Measurements from ENCODE around the gene TMEM132C. TPM values are rescaled to one million over a fixed set of nuclear protein-coding genes. Genes with fewer than 3 reads are reported as not detected.

TMEM132C gene
- polyA plus RNA-seq, 1 experiment: not detected

- no peak for DNase-seq (ENCODE audit: low read depth, low spot score)
- Histone ChIP-seq H3K27ac (ENCODE audit: low read depth, low read length) (no peak overlapping the region), H3K4me3 (ENCODE audit: low read depth, low read length) (no peak overlapping the region), H3K27me3 (ENCODE audit: control insufficient read depth, insufficient read depth, low read length) (no peaks in the 10 kb centered on the region), H3K9me3 (ENCODE audit: control insufficient read depth, insufficient read depth, low read length) (peaks cover 49% of the 10 kb centered on the region)
- no peak for TF ChIP-seq CTCF (IDR thresholded peaks at IDR 0.05; ENCODE audit: low read depth, low read length)
- ChIA-PET CTCF (no interaction called here), POLR2A (no interaction called here)
Measured at GRCh38 chr12:128564956-128565355, 298.0 kb downstream of the TMEM132C start.

DNA sequence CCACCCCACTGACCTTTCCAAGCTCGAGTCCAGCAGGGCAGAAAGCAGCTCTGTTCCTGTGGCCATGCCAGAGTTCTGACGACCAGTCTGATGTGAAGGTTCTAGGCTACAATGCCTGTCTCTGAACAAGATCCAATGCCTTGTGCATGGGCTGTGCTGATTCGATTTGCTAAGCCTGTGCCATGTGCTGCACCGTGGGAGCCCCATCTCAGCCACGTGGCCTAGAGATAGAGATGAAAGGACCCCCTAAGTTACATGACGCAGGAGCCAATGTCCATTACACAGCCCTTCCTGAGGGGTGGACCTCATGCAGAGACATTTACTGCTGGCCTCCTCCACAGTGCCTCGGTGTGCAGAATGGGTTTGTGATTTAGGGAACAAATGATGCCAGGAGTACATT lies 300.8 kb downstream of the TMEM132C start:
- Histone ChIP-seq H3K27ac (ENCODE audit: low read depth, low read length) (no peak overlapping the region), H3K4me3 (ENCODE audit: low read depth, low read length) (no peak overlapping the region), H3K9me3 (ENCODE audit: control insufficient read depth, insufficient read depth, low read length) (peaks cover 46% of the 10 kb centered on the region), H3K27me3 (ENCODE audit: control insufficient read depth, insufficient read depth, low read length) (no peaks in the 10 kb centered on the region)
- no peak for DNase-seq (ENCODE audit: low read depth, low spot score)
- ChIA-PET POLR2A (no interaction called here), CTCF (no interaction called here)
- no peak for TF ChIP-seq CTCF (IDR thresholded peaks at IDR 0.05; ENCODE audit: low read depth, low read length)

DNA sequence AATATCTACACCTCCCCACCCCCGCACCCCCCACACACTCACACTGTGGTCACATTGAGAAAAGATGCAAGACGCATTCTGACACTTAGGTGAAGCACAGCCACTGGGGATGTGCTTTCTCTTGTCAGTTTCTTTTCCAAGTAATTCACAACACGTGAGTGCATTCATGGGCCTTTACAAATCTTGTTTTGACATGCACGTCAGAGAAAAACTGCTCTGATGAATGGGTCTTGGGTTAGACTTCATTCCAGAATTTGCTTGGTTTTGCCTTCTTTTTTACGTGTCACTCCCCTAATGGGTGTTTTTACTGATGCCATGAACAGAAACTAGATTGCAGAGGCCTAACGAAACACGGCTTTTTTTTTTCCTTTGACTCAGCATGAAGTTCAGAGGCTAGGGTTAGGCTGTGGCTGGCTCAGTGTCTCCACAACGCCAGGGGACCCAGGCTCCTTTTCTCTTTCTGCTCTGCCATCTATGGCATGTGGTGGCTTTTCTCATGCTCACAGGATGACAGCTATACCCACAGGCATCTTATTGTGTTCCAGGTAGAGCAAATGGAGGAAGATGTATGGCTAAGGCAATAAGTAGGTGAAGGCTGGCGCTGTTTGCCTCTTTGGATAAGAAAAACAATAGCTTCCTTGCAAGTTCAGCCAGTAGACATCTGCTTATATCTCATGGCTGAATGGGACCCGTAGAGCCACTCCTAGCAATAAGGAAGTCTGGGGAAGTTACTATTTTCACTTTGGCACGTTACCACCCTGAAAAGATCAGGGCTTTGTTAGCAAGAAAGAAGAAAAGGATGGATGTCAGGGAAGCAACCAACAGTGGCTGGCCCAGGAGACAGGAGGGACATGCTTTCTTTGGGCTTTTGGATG lies 303.5 kb downstream of the TMEM132C start:
- POLR2A ChIA-PET: no interaction called here
- TF ChIP-seq CTCF (IDR thresholded peaks at IDR 0.05; ENCODE audit: low read depth, low read length): no peak

DNA sequence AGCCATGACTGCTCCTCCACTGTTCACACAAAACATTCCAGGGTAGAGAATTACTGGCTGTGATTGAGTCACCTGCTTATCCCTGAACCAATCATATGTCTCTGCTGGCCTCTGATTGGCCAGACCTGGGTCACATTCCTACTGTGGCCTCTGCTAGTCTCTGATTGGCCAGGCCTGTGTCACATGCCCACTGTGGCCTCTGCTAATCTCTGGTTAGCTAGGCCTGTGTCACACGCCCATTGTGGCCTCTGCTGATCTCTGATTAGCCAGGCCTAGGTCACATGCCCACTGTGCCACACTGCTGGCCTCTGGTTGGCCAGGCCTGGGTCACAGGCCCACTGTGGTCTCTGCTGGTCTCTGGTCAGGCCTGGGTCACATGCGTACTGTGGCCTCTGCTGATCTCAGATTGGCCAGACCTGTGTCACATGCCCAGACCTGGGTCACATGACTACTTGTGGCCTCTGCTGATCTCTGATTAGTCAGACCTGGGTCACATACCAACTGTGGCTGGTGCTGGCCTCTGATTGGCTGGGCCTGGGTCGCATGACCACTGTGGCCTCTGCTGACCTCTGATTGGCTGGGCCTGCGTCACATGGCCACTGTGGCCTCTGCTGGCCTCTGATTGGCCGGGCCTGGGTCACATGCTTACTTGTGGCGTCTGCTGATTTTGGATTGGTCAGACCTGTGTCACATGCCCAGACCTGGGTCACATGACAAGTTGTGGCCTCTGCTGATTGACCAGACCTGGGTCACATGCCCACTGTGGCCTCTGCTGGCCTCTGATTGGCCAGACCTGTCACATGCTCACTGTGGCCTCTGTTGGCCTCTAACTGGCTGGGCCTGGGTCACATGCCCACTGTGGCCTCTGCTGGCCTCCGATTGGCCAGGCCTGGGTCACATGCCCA lies 305.2 kb downstream of the TMEM132C start:
- no peak for DNase-seq (ENCODE audit: low read depth, low spot score)
- ChIA-PET POLR2A (no interaction called here), CTCF (no interaction called here)
- H3K27ac ChIP-seq (ENCODE audit: low read depth, low read length): no peak overlapping the region
- no peaks in the 10 kb centered on the region for H3K27me3 ChIP-seq (ENCODE audit: control insufficient read depth, insufficient read depth, low read length)
- peaks cover 35% of the 10 kb centered on the region for H3K9me3 ChIP-seq (ENCODE audit: control insufficient read depth, insufficient read depth, low read length)
- no peak for TF ChIP-seq CTCF (IDR thresholded peaks at IDR 0.05; ENCODE audit: low read depth, low read length)
- no peak overlapping the region for H3K4me3 ChIP-seq (ENCODE audit: low read depth, low read length)

More for the DNA sequence above, 303.5 kb downstream of the TMEM132C start:
- no peaks in the 10 kb centered on the region for H3K27me3 ChIP-seq (ENCODE audit: control insufficient read depth, insufficient read depth, low read length)
- no peak overlapping the region for H3K27ac ChIP-seq (ENCODE audit: low read depth, low read length)
- H3K9me3 ChIP-seq (ENCODE audit: control insufficient read depth, insufficient read depth, low read length): peaks cover 35% of the 10 kb centered on the region
- H3K4me3 ChIP-seq (ENCODE audit: low read depth, low read length): no peak overlapping the region
- CTCF ChIA-PET: no interaction called here
- DNase-seq (ENCODE audit: low read depth, low spot score): no peak

DNA sequence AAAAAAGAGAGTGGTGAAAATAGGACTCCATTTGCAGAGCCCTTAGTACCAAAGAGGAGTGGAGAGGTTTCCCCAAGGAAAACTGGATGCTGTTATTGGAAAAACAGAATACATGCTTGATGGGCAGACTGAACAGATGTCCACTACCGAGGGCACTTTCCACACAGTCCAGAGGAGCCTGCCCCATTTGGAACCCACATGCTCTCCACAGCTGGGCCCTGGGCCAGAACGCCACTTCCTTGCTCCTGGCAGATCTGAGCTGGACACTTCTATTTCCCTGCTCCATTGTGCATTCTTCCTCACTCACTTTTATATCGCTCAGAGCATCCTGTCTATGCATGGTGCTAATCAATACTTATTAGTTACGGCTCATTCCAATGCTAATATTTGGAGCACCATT lies 306.9 kb downstream of the TMEM132C start:
- Histone ChIP-seq H3K27me3 (ENCODE audit: control insufficient read depth, insufficient read depth, low read length) (no peaks in the 10 kb centered on the region), H3K27ac (ENCODE audit: low read depth, low read length) (no peak overlapping the region), H3K9me3 (ENCODE audit: control insufficient read depth, insufficient read depth, low read length) (peaks cover 41% of the 10 kb centered on the region), H3K4me3 (ENCODE audit: low read depth, low read length) (no peak overlapping the region)
- ChIA-PET CTCF (no interaction called here), POLR2A (no interaction called here)
- no peak for TF ChIP-seq CTCF (IDR thresholded peaks at IDR 0.05; ENCODE audit: low read depth, low read length)
- DNase-seq (ENCODE audit: low read depth, low spot score): no peak

All from AG04450 (cell line).